Uterus (tissue), 2 donors: ENCODE results near the gene DCLK2.

Experiments used
- CTCF ChIP-seq, 4 experiments: fragments of 200-600 bp in 2 of 4; fragments of 450-650 bp in 2 of 4; sonication (generic) in 2 of 4; IDR thresholded peaks; one replicate each; pipeline ENCODE4 v1.5.1; 2016 to 2019; ENCODE audit warnings: antibody characterized with exemption in 4 of 4, mild to moderate bottlenecking in 2 of 4, moderate library complexity in 1 of 4
- POLR2A ChIP-seq, 2 donors: fragments of 450-650 bp; IDR thresholded peaks; one replicate each; pipeline ENCODE4 v1.6.1; 2016; ENCODE audit warnings: antibody characterized with exemption in 2 of 2, mild to moderate bottlenecking in 1 of 2, moderate library complexity in 1 of 2

- TF ChIP-seq POLR2A (IDR thresholded peaks at IDR 0.05): no peak
- TF ChIP-seq CTCF (IDR thresholded peaks at IDR 0.05): no peak
These were observed 157.6 kb downstream of the DCLK2 start for GRCh38 chr4:150235808-150236271.
